Uterus (tissue), 4 donors: ENCODE data around the gene NCAPG2. TPM values are rescaled to one million over a fixed set of nuclear protein-coding genes. Genes with fewer than 3 reads are reported as not detected.

Experiments
- DNase-seq, 2 donors: peaks; one replicate each; pipeline ENCODE4 v3.0.0-alpha.2; 2019 to 2020
- H3K27ac ChIP-seq, 2 donors: fragments of 200-600 bp; sonication (generic); 1 replicate in 1 of 2; 2 replicates in 1 of 2; pipeline ENCODE4 v1.5.1; 2016 to 2018
- H3K27me3 ChIP-seq, 2 donors: fragments of 200-600 bp; sonication (generic); one replicate each; pipeline ENCODE4 v1.5.1; 2018 to 2019; ENCODE audit warnings: control low read depth in 1 of 2
- H3K36me3 ChIP-seq, 2 donors: fragments of 200-600 bp; sonication (generic); one replicate each; pipeline ENCODE4 v1.5.1; 2019; ENCODE audit warnings: control low read depth in 1 of 2
- H3K4me1 ChIP-seq, 2 donors: fragments of 200-600 bp; sonication (generic); one replicate each; pipeline ENCODE4 v1.5.1; 2018 to 2019; ENCODE audit warnings: control low read depth in 1 of 2
- H3K4me3 ChIP-seq, 2 donors: fragments of 200-600 bp; sonication (generic); 1 replicate in 1 of 2; 2 replicates in 1 of 2; pipeline ENCODE4 v1.5.1; 2018 to 2019; ENCODE audit warnings: mild to moderate bottlenecking in 1 of 2
- H3K9me3 ChIP-seq, 2 donors: fragments of 200-600 bp; sonication (generic); one replicate each; pipeline ENCODE4 v1.5.1; 2019; ENCODE audit warnings: control low read depth in 1 of 2
- CTCF ChIP-seq, 4 experiments: fragments of 200-600 bp in 2 of 4; fragments of 450-650 bp in 2 of 4; sonication (generic) in 2 of 4; IDR thresholded peaks; one replicate each; pipeline ENCODE4 v1.5.1; 2016 to 2019; ENCODE audit warnings: antibody characterized with exemption in 4 of 4, mild to moderate bottlenecking in 2 of 4, moderate library complexity in 1 of 4
- POLR2A ChIP-seq, 2 donors: fragments of 450-650 bp; IDR thresholded peaks; one replicate each; pipeline ENCODE4 v1.6.1; 2016; ENCODE audit warnings: antibody characterized with exemption in 2 of 2, mild to moderate bottlenecking in 1 of 2, moderate library complexity in 1 of 2
- intact Hi-C: fragments of 100-400 bp; cut with DNase I; formaldehyde crosslinking; loops from one replicate; pipeline ENCODE4 v1.15.1; 2023; ENCODE audit warnings: low total_unique reads
- total RNA-seq, 4 donors: library from RNA; depleted of rRNA in 3 of 4; stranded (reverse); fragments of >200 nt in 3 of 4; gene quantifications; one replicate each; pipeline versions ENCODE4 v1.1.0 to v1.2.4, GENCODE V29; 2014 to 2023
- donor health status: DM: yes; HTN: yes; CAD: no.

The NCAPG2 gene
- total RNA-seq, 4 donors from 2014 or later: 0.51 to 36.0 (median 7.8) TPM

- no peak for TF ChIP-seq POLR2A (IDR thresholded peaks at IDR 0.05)
- Histone ChIP-seq H3K4me1 (no peaks in the 10 kb centered on the region), H3K27ac (peak overlapping the region in 1 of 2 donors; percentile 72), H3K9me3 (no peaks in the 10 kb centered on the region), H3K27me3 (no peaks in the 10 kb centered on the region), H3K36me3 (no peaks in the 10 kb centered on the region), H3K4me3 (no peak overlapping the region)
- intact Hi-C loops: no loop called here
- no peak for DNase-seq
Measured at GRCh38 chr7:158651968-158652565, 52.5 kb downstream of the NCAPG2 start.

GRCh38 chr7:158650821-158651225 is 53.8 kb downstream of the NCAPG2 start:
- Histone ChIP-seq H3K27me3 (no peaks in the 10 kb centered on the region), H3K4me1 (no peaks in the 10 kb centered on the region), H3K36me3 (no peaks in the 10 kb centered on the region), H3K27ac (peak overlapping the region; percentile 59 to 72), H3K4me3 (no peak overlapping the region), H3K9me3 (no peaks in the 10 kb centered on the region)
- intact Hi-C loops: no loop called here
- TF ChIP-seq CTCF (IDR thresholded peaks at IDR 0.05) (no peak), POLR2A (IDR thresholded peaks at IDR 0.05) (no peak)
- DNase-seq: no peak

- Histone ChIP-seq H3K4me1 (no peaks in the 10 kb centered on the region), H3K36me3 (no peaks in the 10 kb centered on the region), H3K4me3 (no peak overlapping the region), H3K27ac (peak overlapping the region; percentile 59 to 72), H3K9me3 (no peaks in the 10 kb centered on the region), H3K27me3 (no peaks in the 10 kb centered on the region)
- DNase-seq: peak in 1 of 2 donors; percentile 30
- no peak for TF ChIP-seq CTCF (IDR thresholded peaks at IDR 0.05)
- no peak for TF ChIP-seq POLR2A (IDR thresholded peaks at IDR 0.05)
- intact Hi-C loops: no loop called here
Measured at GRCh38 chr7:158649279-158649678, 55.3 kb downstream of the NCAPG2 start.

GRCh38 chr7:158648787-158649186 is 55.8 kb downstream of the NCAPG2 start:
- Histone ChIP-seq H3K4me1 (no peaks in the 10 kb centered on the region), H3K27me3 (no peaks in the 10 kb centered on the region), H3K36me3 (no peaks in the 10 kb centered on the region), H3K4me3 (no peak overlapping the region), H3K9me3 (no peaks in the 10 kb centered on the region), H3K27ac (peak overlapping the region; percentile 59 to 72)
- intact Hi-C loops: no loop called here
- TF ChIP-seq CTCF (IDR thresholded peaks at IDR 0.05) (no peak), POLR2A (IDR thresholded peaks at IDR 0.05) (no peak)
- DNase-seq: no peak

- TF ChIP-seq POLR2A (IDR thresholded peaks at IDR 0.05) (no peak), CTCF (IDR thresholded peaks at IDR 0.05) (no peak)
- H3K9me3 ChIP-seq: no peaks in the 10 kb centered on the region
- H3K4me1 ChIP-seq: no peaks in the 10 kb centered on the region
- no peak overlapping the region for H3K4me3 ChIP-seq
- no peak for DNase-seq
- no peaks in the 10 kb centered on the region for H3K36me3 ChIP-seq
- intact Hi-C loops: no loop called here
- no peak overlapping the region for H3K27ac ChIP-seq
- no peaks in the 10 kb centered on the region for H3K27me3 ChIP-seq
Measured at GRCh38 chr7:158648168-158648567, 56.4 kb downstream of the NCAPG2 start.

- Histone ChIP-seq H3K27me3 (no peaks in the 10 kb centered on the region), H3K4me3 (no peak overlapping the region), H3K36me3 (no peaks in the 10 kb centered on the region), H3K9me3 (no peaks in the 10 kb centered on the region), H3K27ac (no peak overlapping the region), H3K4me1 (no peaks in the 10 kb centered on the region)
- no peak for DNase-seq
- no peak for TF ChIP-seq CTCF (IDR thresholded peaks at IDR 0.05)
- no peak for TF ChIP-seq POLR2A (IDR thresholded peaks at IDR 0.05)
- intact Hi-C loops: no loop called here
Measured at GRCh38 chr7:158647475-158647792, 57.2 kb downstream of the NCAPG2 start.
